Fibroblast of skin of back (primary cell): Measurements from ENCODE around the gene ALLC.

Experiments
- DNase-seq: peaks from one replicate; pipeline ENCODE4 v3.0.0-alpha.2; 2013

The ALLC gene

GRCh38 chr2:3639653-3640052 lies 18.3 kb upstream of the ALLC start:
- no peak for DNase-seq

- DNase-seq: no peak
These were observed 16.8 kb upstream of the ALLC start for GRCh38 chr2:3641181-3641580.

- no peak for DNase-seq
These were observed 16.1 kb upstream of the ALLC start for GRCh38 chr2:3641841-3642421.

GRCh38 chr2:3642521-3643215 lies 15.3 kb upstream of the ALLC start:
- DNase-seq: no peak

- no peak for DNase-seq
These were observed 14.4 kb upstream of the ALLC start for GRCh38 chr2:3643371-3644245.

- no peak for DNase-seq
These were observed 13.8 kb upstream of the ALLC start for GRCh38 chr2:3644246-3644525.

- DNase-seq: no peak
These were observed 13.0 kb upstream of the ALLC start for GRCh38 chr2:3644891-3645605.

GRCh38 chr2:3645745-3646389 lies 12.1 kb upstream of the ALLC start:
- no peak for DNase-seq

- DNase-seq: no peak
These were observed 11.6 kb upstream of the ALLC start for GRCh38 chr2:3646446-3646845.

GRCh38 chr2:3647246-3647645 lies 10.8 kb upstream of the ALLC start:
- no peak for DNase-seq

GRCh38 chr2:3647831-3648651 lies 10.0 kb upstream of the ALLC start:
- DNase-seq: no peak

GRCh38 chr2:3648652-3649177 lies 9.3 kb upstream of the ALLC start:
- no peak for DNase-seq

GRCh38 chr2:3649581-3649980 lies 8.4 kb upstream of the ALLC start:
- no peak for DNase-seq

- no peak for DNase-seq
These were observed 7.7 kb upstream of the ALLC start for GRCh38 chr2:3650140-3650920.

GRCh38 chr2:3651691-3652648 lies 6.0 kb upstream of the ALLC start:
- peak; percentile 26 for DNase-seq

GRCh38 chr2:3652896-3653625 lies 4.9 kb upstream of the ALLC start:
- DNase-seq: no peak

- DNase-seq: no peak
These were observed 4.0 kb upstream of the ALLC start for GRCh38 chr2:3654011-3654410.

- no peak for DNase-seq
These were observed 3.3 kb upstream of the ALLC start for GRCh38 chr2:3654531-3655225.
